Measurements from ENCODE around the gene PPP1R3G. TPM values are rescaled to one million over a fixed set of nuclear protein-coding genes. Genes with fewer than 3 reads are reported as not detected.

Gene PPP1R3G
- total and polyA plus RNA-seq, 2 of the 13 experiments (the other 11 are each of a cell fraction or from before 2014, with no cell fraction given) = 1.2 to 1.3 TPM

DNA sequence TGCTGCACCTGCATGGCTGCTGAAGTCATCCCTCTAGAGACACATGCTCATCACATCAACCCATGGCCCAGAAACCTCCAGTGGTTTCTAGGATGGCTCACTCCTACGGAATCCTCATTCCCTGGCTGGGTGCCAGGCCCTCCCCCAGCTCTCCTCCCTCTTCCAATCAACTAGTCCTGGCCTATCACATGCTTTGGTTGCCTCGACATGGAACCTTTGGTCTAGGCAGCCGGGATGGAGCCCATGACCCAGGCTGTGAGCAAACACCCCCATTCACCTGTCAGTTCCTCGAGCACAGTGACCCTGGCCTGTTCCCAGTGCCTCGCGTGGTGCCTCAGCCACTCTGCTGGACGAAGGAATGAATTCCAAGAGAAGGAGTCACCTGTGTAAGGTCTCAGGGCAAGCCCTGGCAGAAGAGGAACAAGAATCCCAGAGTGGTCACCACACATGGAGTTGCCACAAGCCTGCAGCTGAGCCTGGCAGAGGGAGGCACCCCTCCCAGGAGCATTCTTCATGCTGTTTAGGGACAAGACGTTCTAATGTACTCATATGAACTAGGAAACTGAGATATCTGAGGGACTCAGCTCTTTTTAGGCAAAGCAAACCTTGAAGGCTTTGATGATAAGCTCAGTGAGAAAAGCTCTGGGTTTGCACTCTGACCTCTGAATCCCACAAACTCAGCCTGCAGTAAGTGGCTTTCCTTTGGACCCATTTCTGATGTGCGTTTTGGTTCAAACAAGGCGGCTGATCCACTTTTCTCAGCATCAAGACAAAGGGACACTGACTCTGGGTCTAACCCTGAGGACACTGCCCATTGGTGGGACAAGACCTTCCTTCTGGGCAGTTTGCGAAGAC, 40.2 kb downstream of the PPP1R3G start (continued):
- TF ChIP-seq, protein P1, sequence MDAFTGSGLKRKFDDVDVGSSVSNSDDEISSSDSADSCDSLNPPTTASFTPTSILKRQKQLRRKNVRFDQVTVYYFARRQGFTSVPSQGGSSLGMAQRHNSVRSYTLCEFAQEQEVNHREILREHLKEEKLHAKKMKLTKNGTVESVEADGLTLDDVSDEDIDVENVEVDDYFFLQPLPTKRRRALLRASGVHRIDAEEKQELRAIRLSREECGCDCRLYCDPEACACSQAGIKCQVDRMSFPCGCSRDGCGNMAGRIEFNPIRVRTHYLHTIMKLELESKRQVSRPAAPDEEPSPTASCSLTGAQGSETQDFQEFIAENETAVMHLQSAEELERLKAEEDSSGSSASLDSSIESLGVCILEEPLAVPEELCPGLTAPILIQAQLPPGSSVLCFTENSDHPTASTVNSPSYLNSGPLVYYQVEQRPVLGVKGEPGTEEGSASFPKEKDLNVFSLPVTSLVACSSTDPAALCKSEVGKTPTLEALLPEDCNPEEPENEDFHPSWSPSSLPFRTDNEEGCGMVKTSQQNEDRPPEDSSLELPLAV (CRISPR knock-in tag; conservative IDR thresholded peaks at IDR 0.05; ENCODE audit: low read depth) = no peak
- TF ChIP-seq SP1 (IDR thresholded peaks at IDR 0.05) (no peak), SP1 (CRISPR knock-in tag; IDR thresholded peaks at IDR 0.05) (no peak), ZNF530 (CRISPR knock-in tag; IDR thresholded peaks at IDR 0.05; ENCODE audit: low read depth) (no peak), KLF11 (CRISPR knock-in tag; IDR thresholded peaks at IDR 0.05) (no peak), IRF2 (CRISPR knock-in tag; IDR thresholded peaks at IDR 0.05) (no peak), ARNT (IDR thresholded peaks at IDR 0.05) (no peak), ZNF660 (CRISPR knock-in tag; IDR thresholded peaks at IDR 0.05; ENCODE audit: borderline replicate concordance, low read depth) (no peak), RORA (CRISPR knock-in tag; IDR thresholded peaks at IDR 0.05) (no peak), MAZ (IDR thresholded peaks at IDR 0.05; ENCODE audit: borderline replicate concordance, low read depth, low read length) (no peak), MAZ (CRISPR knock-in tag; IDR thresholded peaks at IDR 0.05; ENCODE audit: low read depth) (0 out of 2 replicates have a peak, but pooled peaks have one; percentile 65), ZNF431 (CRISPR knock-in tag; IDR thresholded peaks at IDR 0.05; ENCODE audit: borderline replicate concordance, low read depth) (no peak), ZNF33A (CRISPR knock-in tag; IDR thresholded peaks at IDR 0.05; ENCODE audit: borderline replicate concordance) (no peak), BHLHE40 (IDR thresholded peaks at IDR 0.05; ENCODE audit: low read length) (peak; percentile 76), ELF4 (CRISPR knock-in tag; IDR thresholded peaks at IDR 0.05; ENCODE audit: borderline replicate concordance) (no peak), NFKB2 (CRISPR knock-in tag; IDR thresholded peaks at IDR 0.05; ENCODE audit: borderline replicate concordance) (peak; percentile 39; the same call in 1 of the 2 replicates), NFRKB (IDR thresholded peaks at IDR 0.05) (no peak), REXO4 (CRISPR knock-in tag; IDR thresholded peaks at IDR 0.05; ENCODE audit: borderline replicate concordance) (no peak), ZNF124 (CRISPR knock-in tag; IDR thresholded peaks at IDR 0.05) (no peak), IKZF4 (CRISPR knock-in tag; IDR thresholded peaks at IDR 0.05; ENCODE audit: borderline replicate concordance, low read depth, not compliant biosample characterization) (no peak)
- TF ChIP-seq, protein P2, sequence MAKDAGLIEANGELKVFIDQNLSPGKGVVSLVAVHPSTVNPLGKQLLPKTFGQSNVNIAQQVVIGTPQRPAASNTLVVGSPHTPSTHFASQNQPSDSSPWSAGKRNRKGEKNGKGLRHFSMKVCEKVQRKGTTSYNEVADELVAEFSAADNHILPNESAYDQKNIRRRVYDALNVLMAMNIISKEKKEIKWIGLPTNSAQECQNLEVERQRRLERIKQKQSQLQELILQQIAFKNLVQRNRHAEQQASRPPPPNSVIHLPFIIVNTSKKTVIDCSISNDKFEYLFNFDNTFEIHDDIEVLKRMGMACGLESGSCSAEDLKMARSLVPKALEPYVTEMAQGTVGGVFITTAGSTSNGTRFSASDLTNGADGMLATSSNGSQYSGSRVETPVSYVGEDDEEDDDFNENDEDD (CRISPR knock-in tag; IDR thresholded peaks at IDR 0.05; ENCODE audit: borderline replicate concordance) = peak; percentile 47; the same call in 1 of the 2 replicates
- TF ChIP-seq, protein P3, sequence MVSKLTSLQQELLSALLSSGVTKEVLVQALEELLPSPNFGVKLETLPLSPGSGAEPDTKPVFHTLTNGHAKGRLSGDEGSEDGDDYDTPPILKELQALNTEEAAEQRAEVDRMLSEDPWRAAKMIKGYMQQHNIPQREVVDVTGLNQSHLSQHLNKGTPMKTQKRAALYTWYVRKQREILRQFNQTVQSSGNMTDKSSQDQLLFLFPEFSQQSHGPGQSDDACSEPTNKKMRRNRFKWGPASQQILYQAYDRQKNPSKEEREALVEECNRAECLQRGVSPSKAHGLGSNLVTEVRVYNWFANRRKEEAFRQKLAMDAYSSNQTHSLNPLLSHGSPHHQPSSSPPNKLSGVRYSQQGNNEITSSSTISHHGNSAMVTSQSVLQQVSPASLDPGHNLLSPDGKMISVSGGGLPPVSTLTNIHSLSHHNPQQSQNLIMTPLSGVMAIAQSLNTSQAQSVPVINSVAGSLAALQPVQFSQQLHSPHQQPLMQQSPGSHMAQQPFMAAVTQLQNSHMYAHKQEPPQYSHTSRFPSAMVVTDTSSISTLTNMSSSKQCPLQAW (CRISPR knock-in tag; IDR thresholded peaks at IDR 0.05) = 0 out of 2 replicates have a peak, but pooled peaks have one; percentile 30
- TF ChIP-seq, protein P4, sequence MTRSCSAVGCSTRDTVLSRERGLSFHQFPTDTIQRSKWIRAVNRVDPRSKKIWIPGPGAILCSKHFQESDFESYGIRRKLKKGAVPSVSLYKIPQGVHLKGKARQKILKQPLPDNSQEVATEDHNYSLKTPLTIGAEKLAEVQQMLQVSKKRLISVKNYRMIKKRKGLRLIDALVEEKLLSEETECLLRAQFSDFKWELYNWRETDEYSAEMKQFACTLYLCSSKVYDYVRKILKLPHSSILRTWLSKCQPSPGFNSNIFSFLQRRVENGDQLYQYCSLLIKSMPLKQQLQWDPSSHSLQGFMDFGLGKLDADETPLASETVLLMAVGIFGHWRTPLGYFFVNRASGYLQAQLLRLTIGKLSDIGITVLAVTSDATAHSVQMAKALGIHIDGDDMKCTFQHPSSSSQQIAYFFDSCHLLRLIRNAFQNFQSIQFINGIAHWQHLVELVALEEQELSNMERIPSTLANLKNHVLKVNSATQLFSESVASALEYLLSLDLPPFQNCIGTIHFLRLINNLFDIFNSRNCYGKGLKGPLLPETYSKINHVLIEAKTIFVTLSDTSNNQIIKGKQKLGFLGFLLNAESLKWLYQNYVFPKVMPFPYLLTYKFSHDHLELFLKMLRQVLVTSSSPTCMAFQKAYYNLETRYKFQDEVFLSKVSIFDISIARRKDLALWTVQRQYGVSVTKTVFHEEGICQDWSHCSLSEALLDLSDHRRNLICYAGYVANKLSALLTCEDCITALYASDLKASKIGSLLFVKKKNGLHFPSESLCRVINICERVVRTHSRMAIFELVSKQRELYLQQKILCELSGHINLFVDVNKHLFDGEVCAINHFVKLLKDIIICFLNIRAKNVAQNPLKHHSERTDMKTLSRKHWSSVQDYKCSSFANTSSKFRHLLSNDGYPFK (CRISPR knock-in tag; IDR thresholded peaks at IDR 0.05; ENCODE audit: borderline replicate concordance) = peak; percentile 41; the same call in 1 of the 2 replicates
